Mesothelial cell of epicardium (in vitro differentiated cells): Measurements from ENCODE around the gene SLC10A1. TPM values are rescaled to one million over a fixed set of nuclear protein-coding genes. Genes with fewer than 3 reads are reported as not detected.
A peak's percentile ranks its signal among the peaks of the same experiment; 100 is the strongest.

Experiments
- DNase-seq, 2 experiments: peaks; one replicate each; pipeline ENCODE4 v3.0.0; 2021; ENCODE audit warnings: low spot score in 2 of 2; ENCODE audit not compliant: unreplicated experiment in 2 of 2
- H3K27ac Mint-ChIP-seq: 2 replicates; pipeline ENCODE4 v1.8.0; 2021; ENCODE audit warnings: mixed read lengths
- H3K27me3 Mint-ChIP-seq: 2 replicates; pipeline ENCODE4 v1.8.0; 2021; ENCODE audit warnings: low read depth, mixed read lengths
- H3K36me3 Mint-ChIP-seq: 2 replicates; pipeline ENCODE4 v1.8.0; 2021; ENCODE audit warnings: mixed read lengths
- H3K4me1 Mint-ChIP-seq: 2 replicates; pipeline ENCODE4 v1.8.0; 2021; ENCODE audit warnings: mixed read lengths
- H3K4me3 Mint-ChIP-seq: 2 replicates; pipeline ENCODE4 v1.8.0; 2021; ENCODE audit warnings: mild to moderate bottlenecking, moderate library complexity, mixed read lengths
- H3K9me3 Mint-ChIP-seq: 2 replicates; pipeline ENCODE4 v1.8.0; 2021; ENCODE audit warnings: mixed read lengths
- CTCF ChIP-seq: fragments of 200-600 bp; sonication (generic); IDR thresholded peaks from one replicate; pipeline ENCODE4 v1.5.0; 2021; ENCODE audit warnings: antibody characterized with exemption; ENCODE audit not compliant: unreplicated experiment
- total RNA-seq: library from RNA; stranded (reverse); gene quantifications from 3 replicates; pipeline ENCODE4 v1.2.1, GENCODE V29; 2021

The SLC10A1 gene
- total RNA-seq, 1 donor from 2014 or later, result not detected

DNA sequence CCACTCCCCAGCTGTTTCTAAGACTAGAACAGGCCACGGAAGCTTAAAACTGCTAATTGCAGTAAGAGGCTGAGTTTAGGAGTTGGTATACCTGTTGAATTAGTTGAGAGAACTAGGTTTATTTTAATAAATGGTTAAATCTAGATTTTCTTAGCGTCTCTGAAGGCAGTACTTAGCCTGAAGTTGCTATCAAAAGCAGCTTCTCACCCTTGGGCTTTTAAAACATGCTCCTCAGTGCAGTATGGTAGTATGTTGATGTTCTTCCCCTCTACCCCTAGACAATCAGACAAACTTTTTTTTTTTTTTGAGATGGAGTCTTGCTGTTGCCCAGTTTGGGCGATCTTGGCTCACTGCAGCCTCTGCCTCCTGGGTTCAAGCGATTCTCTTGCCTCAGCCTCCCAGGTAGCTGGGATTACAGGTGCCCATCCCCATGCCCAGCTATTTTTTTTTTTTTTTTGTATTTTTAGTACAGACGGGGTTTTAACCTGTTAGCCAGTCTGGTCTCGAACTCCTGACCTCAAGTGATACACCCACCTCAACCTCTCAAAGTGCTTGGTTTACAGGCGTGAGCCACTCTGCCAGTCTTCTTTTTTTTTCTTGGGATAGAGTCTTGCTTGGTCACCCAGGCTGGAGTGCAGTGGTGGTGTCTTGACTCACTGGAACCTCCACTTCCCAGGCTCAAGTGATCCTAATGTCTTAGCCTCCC lies 23.3 kb downstream of the SLC10A1 start:
- H3K9me3 Mint-ChIP-seq, result no peaks in the 10 kb centered on the region
- H3K36me3 Mint-ChIP-seq, result peaks cover 50% of the 10 kb centered on the region
- DNase-seq, result peak in 1 of 2 experiments; percentile 11
- no peak for TF ChIP-seq CTCF
- H3K27ac Mint-ChIP-seq, result no peak overlapping the region
- H3K4me1 Mint-ChIP-seq, result peaks cover 11% of the 10 kb centered on the region
- H3K27me3 Mint-ChIP-seq, result no peaks in the 10 kb centered on the region
- no peak overlapping the region for H3K4me3 Mint-ChIP-seq

- H3K9me3 Mint-ChIP-seq, result no peaks in the 10 kb centered on the region
- no peak for TF ChIP-seq CTCF
- no peaks in the 10 kb centered on the region for H3K27me3 Mint-ChIP-seq
- H3K27ac Mint-ChIP-seq, result peak overlapping the region; percentile 21
- DNase-seq, result peak in 1 of 2 experiments; percentile 1
- H3K4me1 Mint-ChIP-seq, result peaks cover 23% of the 10 kb centered on the region
- no peak overlapping the region for H3K4me3 Mint-ChIP-seq
- peaks cover 56% of the 10 kb centered on the region for H3K36me3 Mint-ChIP-seq
Measured at GRCh38 chr14:69772082-69773017, 24.7 kb downstream of the SLC10A1 start.

DNA sequence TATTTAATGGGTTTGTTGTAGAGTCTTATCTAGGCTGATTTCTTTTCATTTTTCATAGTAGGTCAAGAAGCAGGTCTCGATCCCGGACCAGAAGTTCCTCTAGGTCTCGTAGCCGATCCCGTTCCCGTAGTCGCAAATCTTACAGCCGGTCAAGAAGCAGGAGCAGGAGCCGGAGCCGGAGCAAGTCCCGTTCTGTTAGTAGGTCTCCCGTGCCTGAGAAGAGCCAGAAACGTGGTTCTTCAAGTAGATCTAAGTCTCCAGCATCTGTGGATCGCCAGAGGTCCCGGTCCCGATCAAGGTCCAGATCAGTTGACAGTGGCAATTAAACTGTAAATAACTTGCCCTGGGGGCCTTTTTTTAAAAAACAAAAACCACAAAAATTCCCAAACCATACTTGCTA lies 25.9 kb downstream of the SLC10A1 start:
- Mint-ChIP-seq H3K27ac (no peak overlapping the region), H3K27me3 (no peaks in the 10 kb centered on the region), H3K36me3 (peaks cover 56% of the 10 kb centered on the region), H3K4me3 (no peak overlapping the region), H3K4me1 (peaks cover 29% of the 10 kb centered on the region), H3K9me3 (no peaks in the 10 kb centered on the region)
- peak in 1 of 2 experiments; percentile 32 for DNase-seq
- TF ChIP-seq CTCF, result no peak

- H3K27me3 Mint-ChIP-seq, result no peaks in the 10 kb centered on the region
- H3K36me3 Mint-ChIP-seq, result peaks cover 53% of the 10 kb centered on the region
- no peak for DNase-seq
- no peak for TF ChIP-seq CTCF
- no peak overlapping the region for H3K4me3 Mint-ChIP-seq
- peaks cover 33% of the 10 kb centered on the region for H3K4me1 Mint-ChIP-seq
- H3K27ac Mint-ChIP-seq, result no peak overlapping the region
- no peaks in the 10 kb centered on the region for H3K9me3 Mint-ChIP-seq
Measured at GRCh38 chr14:69770559-69770958, 26.5 kb downstream of the SLC10A1 start.

- H3K27ac Mint-ChIP-seq, result no peak overlapping the region
- no peaks in the 10 kb centered on the region for H3K27me3 Mint-ChIP-seq
- H3K4me1 Mint-ChIP-seq, result peaks cover 33% of the 10 kb centered on the region
- no peaks in the 10 kb centered on the region for H3K9me3 Mint-ChIP-seq
- H3K4me3 Mint-ChIP-seq, result peak overlapping the region; percentile 26
- TF ChIP-seq CTCF, result no peak
- no peak for DNase-seq
- peaks cover 52% of the 10 kb centered on the region for H3K36me3 Mint-ChIP-seq
Measured at GRCh38 chr14:69769623-69770022, 27.4 kb downstream of the SLC10A1 start.
